ENCODE results near the gene DDX42. TPM values are rescaled to one million over a fixed set of nuclear protein-coding genes. Genes with fewer than 3 reads are reported as not detected.

DDX42 gene
- total RNA-seq, 1 donor from 2014 or later, result 121 TPM

- no peak overlapping the region for H3K27ac ChIP-seq
- H3K36me3 ChIP-seq, result peaks cover 0 to 68% of the 10 kb centered on the region in 2 donors
These were observed 56.3 kb downstream of the DDX42 start for GRCh38 chr17:63830278-63830677.

GRCh38 chr17:63830904-63831491, 57.0 kb downstream of the DDX42 start:
- Histone ChIP-seq H3K27me3 (no peaks in the 10 kb centered on the region), H3K27ac (no peak overlapping the region), H3K4me3 (no peak overlapping the region), H3K9me3 (no peaks in the 10 kb centered on the region), H3K36me3 (peaks cover 0 to 68% of the 10 kb centered on the region in 2 donors), H3K4me1 (peaks cover 41% of the 10 kb centered on the region)
- TF ChIP-seq POLR2A (IDR thresholded peaks at IDR 0.05) (no peak), POLR2AphosphoS5 (IDR thresholded peaks at IDR 0.05; ENCODE audit: insufficient read depth in 1 of 2, low read depth in 1 of 2) (peak in 1 of 2 donors; percentile 5), CTCF (IDR thresholded peaks at IDR 0.05) (no peak)
- intact Hi-C loops (cut with DNase I), result no loop called here
- DNase-seq (ENCODE audit: extremely low spot score in 2 of 2), result no peak

More at GRCh38 chr17:63830278-63830677, 56.3 kb downstream of the DDX42 start:
- DNase-seq (ENCODE audit: extremely low spot score in 2 of 2), result no peak
- intact Hi-C loops (cut with DNase I), result no loop called here
- no peaks in the 10 kb centered on the region for H3K9me3 ChIP-seq
- TF ChIP-seq CTCF (IDR thresholded peaks at IDR 0.05) (no peak), POLR2AphosphoS5 (IDR thresholded peaks at IDR 0.05; ENCODE audit: insufficient read depth in 1 of 2, low read depth in 1 of 2) (no peak), POLR2A (IDR thresholded peaks at IDR 0.05) (no peak)
- no peaks in the 10 kb centered on the region for H3K27me3 ChIP-seq
- H3K4me3 ChIP-seq, result no peak overlapping the region
- H3K4me1 ChIP-seq, result peaks cover 45% of the 10 kb centered on the region

GRCh38 chr17:63831505-63831904, 57.5 kb downstream of the DDX42 start:
- Histone ChIP-seq H3K4me1 (peaks cover 36% of the 10 kb centered on the region), H3K27me3 (no peaks in the 10 kb centered on the region), H3K27ac (no peak overlapping the region), H3K9me3 (no peaks in the 10 kb centered on the region), H3K36me3 (peaks cover 0 to 73% of the 10 kb centered on the region in 2 donors), H3K4me3 (no peak overlapping the region)
- intact Hi-C loops (cut with DNase I), result no loop called here
- TF ChIP-seq POLR2A (IDR thresholded peaks at IDR 0.05) (no peak), CTCF (IDR thresholded peaks at IDR 0.05) (no peak), POLR2AphosphoS5 (IDR thresholded peaks at IDR 0.05; ENCODE audit: insufficient read depth in 1 of 2, low read depth in 1 of 2) (no peak)
- DNase-seq (ENCODE audit: extremely low spot score in 2 of 2), result no peak

- H3K4me3 ChIP-seq, result no peak overlapping the region
- TF ChIP-seq CTCF (IDR thresholded peaks at IDR 0.05) (no peak), POLR2A (IDR thresholded peaks at IDR 0.05) (no peak), POLR2AphosphoS5 (IDR thresholded peaks at IDR 0.05; ENCODE audit: insufficient read depth in 1 of 2, low read depth in 1 of 2) (no peak)
- H3K27me3 ChIP-seq, result no peaks in the 10 kb centered on the region
- peaks cover 39% of the 10 kb centered on the region for H3K4me1 ChIP-seq
- H3K36me3 ChIP-seq, result peaks cover 0 to 78% of the 10 kb centered on the region in 2 donors
- intact Hi-C loops (cut with DNase I), result no loop called here
- no peak overlapping the region for H3K27ac ChIP-seq
- H3K9me3 ChIP-seq, result no peaks in the 10 kb centered on the region
- DNase-seq (ENCODE audit: extremely low spot score in 2 of 2), result no peak
These were observed 58.0 kb downstream of the DDX42 start for GRCh38 chr17:63832014-63832413.

- H3K9me3 ChIP-seq, result no peaks in the 10 kb centered on the region
- DNase-seq (ENCODE audit: extremely low spot score in 2 of 2), result no peak
- intact Hi-C loops (cut with DNase I), result no loop called here
- H3K27ac ChIP-seq, result no peak overlapping the region
- TF ChIP-seq POLR2AphosphoS5 (IDR thresholded peaks at IDR 0.05; ENCODE audit: insufficient read depth in 1 of 2, low read depth in 1 of 2), result no peak
- peaks cover 0 to 83% of the 10 kb centered on the region in 2 donors for H3K36me3 ChIP-seq
- no peaks in the 10 kb centered on the region for H3K27me3 ChIP-seq
- no peak overlapping the region for H3K4me3 ChIP-seq
- H3K4me1 ChIP-seq, result peaks cover 43% of the 10 kb centered on the region
These were observed 58.5 kb downstream of the DDX42 start for GRCh38 chr17:63832455-63832854.

Data from vagina (tissue), 2 donors.